Epidermal melanocyte (primary cell): ENCODE data around the gene RASA3.
A peak's percentile ranks its signal among the peaks of the same experiment; 100 is the strongest.

Experiments
- DNase-seq: peaks from one replicate; pipeline ENCODE4 v3.0.0; 2011; ENCODE audit warnings: low spot score; ENCODE audit not compliant: insufficient read length

Gene RASA3

DNA sequence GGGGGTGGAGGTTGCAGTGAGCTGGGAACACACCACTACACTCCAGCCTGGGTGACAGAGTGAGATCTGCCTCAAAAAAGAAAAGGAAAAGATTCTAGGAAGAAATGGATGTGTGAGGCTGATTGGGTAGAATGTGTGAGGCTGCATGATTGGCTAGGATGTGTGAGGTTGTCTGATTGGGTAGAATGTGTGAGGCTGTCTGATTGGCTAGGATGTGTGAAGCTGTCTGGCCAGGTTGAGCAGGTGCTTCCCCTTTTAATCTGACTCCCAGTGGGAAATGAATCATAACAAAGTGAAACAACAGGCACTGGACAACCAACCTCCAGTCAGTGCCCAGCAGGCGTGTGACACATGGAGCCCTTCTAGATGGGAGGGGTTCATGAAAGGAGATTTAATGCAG, 173.2 kb downstream of the RASA3 start:
- DNase-seq = no peak

DNA sequence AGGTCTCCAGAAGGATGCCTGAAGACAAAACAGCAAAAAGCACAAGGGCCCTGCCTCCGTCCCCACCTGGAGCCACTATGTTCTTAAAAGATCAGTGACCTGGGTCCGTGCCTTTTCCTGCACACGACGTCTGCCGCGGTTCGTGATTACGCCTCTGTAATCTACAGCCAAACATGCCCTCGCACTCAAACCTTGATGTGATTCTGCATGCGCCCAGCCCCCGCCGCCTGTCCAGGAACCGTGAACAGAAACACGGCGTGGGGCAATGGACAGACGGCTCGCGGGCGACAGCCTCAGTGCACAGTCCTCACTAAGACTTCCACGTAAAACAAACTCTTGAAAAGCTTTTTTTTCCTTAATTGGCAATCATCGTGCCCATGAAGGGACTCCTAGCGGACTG, 174.1 kb downstream of the RASA3 start:
- no peak for DNase-seq

DNA sequence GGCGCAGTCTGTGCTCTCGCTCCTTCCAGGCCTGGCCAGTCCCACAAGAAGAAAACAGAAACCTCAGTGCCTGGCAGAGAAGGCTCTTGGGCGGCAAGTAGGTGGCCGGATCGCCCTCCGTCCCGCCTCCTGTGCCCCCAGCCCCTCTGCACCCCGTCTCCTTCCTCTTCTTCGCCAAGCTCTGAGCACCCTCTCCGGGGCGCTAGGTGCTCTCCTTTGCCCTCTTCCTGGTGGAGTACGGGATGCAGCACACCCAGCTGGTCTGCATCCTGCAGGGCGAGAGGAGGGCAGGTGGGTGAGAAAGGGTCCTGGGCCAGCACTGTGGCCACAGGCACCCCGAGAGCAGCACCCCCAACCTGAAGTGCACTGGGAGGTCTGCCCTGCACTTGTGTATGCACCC, 175.9 kb downstream of the RASA3 start:
- no peak for DNase-seq

- no peak for DNase-seq
These were observed 176.7 kb downstream of the RASA3 start for GRCh38 chr13:113955691-113956090.

- DNase-seq = no peak
These were observed 177.2 kb downstream of the RASA3 start for GRCh38 chr13:113955235-113955634.

DNA sequence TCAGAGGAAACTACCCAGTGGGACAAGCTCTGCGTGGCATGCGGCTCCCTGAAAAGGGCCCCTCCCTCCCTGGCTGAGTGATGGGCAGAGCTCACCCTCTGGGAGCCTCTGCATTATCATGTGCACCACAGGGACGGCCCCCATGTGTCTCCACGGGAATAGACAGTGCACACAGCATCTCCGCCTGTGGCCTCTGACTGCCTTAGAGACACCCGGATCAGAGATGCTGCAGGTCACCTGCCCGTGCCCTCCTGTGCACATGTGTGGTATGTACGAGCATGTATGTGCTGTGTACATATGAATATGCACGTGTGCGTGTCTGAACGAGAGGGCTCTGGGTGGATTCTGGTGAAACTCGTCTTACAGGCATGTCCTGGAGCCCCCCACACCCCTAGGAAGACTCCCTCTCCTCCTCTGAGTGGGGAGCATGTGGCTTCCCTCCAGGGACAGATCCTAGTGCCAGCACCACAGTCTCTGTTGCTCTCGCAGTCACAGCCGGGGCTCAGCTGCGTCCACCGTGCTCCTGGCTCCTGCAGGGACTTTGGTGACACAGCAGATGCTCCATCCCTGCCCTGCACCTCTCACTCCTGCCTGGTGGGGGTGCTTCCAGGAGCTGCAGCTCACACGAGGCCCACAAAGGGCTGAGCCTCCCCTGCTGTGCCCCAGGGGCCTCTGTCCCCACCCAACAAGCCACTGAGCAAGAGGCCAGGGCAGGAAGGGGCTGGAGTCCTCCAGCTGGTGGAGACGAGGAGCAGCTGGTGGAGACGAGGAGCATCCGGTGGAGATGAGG, 178.2 kb downstream of the RASA3 start:
- no peak for DNase-seq

DNA sequence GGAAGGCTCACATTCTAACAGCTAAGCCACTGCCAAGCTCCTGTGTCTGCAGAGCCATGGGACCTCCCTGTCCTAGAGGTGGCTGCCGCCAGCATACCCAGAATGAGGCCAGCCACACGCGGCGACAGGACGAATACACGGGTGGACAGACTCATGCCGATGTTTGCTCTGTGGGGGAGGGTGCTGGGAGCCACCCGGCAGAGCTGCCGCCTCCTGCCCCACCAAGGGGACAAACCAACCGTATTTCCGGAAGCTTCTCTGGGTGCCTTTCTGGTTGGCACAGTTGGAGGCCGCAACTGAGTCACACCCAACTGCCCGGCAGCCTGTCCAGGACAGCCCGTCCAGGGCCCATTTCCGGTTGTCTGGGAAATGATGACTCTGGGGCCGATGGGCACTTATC, 178.9 kb downstream of the RASA3 start:
- no peak for DNase-seq

DNA sequence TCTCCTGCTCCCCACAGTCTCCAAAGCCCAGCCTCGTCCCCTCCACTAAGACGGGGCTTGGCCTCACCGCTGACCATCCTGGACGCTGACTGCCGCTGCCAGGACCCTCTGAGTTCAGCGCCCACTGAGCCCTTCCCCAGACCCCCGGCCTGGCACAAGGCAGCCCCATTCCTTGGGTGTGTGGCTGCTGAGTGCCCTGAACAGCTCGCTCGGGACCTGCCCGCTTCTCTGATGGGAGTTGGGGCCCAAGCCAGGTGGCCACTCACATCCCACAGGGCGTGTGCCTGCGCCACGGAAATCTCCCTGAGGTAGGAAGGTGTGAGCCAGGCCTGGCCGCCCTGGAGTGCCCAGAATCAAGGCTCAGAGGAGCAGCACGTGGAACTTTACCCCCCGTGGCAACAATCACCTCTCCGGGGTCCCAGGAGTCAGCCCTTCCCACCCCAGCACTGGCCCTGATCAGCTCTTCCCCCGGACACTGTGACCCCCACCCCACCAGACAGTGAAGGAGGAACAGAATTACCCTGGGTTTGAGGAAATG, 179.4 kb downstream of the RASA3 start:
- DNase-seq = no peak

DNA sequence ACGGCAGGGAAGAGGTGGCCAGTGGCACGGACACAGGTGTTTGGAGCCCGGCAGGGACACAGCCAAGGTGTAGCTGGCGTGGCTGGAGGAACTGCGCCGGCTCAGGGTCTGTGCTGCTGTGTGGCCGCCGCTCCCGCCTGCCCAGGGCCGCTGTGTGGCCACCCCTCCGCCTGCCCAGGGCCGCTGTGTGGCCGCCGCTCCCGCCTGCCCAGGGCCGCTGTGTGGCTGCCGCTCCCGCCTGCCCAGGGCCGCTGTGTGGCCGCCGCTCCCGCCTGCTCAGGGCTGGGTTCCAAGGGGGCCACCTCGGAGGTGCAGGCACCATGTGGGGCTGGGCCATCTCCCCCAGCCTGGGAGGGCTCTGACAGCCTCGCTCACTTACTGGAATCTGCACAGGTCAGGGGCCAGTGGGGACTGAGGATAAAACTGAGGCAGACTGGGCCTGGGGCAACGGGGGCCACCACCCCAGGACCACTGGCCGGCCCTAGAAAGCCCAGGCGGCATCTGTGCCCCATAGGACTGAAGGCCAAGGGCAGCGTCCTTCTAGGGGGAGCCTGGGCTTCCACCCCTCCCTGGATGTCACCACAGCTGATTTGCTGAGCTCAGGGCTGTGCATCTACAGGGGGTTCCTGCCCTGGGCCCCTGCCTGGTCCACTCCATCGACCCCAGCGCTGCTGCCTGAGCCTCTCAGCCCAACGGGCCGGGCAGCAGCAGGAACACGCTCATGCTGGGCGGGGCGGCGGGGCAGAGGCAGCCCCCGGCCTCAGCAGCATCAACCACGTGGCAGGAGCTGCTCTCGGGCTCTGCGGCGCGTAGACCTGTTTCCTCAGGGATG, 180.1 kb downstream of the RASA3 start:
- DNase-seq = no peak

GRCh38 chr13:113951246-113951999, 181.0 kb downstream of the RASA3 start:
- DNase-seq = peak; percentile 92

- DNase-seq = no peak
These were observed 181.8 kb downstream of the RASA3 start for GRCh38 chr13:113950451-113951245.

- no peak for DNase-seq
These were observed 182.9 kb downstream of the RASA3 start for GRCh38 chr13:113949546-113949945.

DNA sequence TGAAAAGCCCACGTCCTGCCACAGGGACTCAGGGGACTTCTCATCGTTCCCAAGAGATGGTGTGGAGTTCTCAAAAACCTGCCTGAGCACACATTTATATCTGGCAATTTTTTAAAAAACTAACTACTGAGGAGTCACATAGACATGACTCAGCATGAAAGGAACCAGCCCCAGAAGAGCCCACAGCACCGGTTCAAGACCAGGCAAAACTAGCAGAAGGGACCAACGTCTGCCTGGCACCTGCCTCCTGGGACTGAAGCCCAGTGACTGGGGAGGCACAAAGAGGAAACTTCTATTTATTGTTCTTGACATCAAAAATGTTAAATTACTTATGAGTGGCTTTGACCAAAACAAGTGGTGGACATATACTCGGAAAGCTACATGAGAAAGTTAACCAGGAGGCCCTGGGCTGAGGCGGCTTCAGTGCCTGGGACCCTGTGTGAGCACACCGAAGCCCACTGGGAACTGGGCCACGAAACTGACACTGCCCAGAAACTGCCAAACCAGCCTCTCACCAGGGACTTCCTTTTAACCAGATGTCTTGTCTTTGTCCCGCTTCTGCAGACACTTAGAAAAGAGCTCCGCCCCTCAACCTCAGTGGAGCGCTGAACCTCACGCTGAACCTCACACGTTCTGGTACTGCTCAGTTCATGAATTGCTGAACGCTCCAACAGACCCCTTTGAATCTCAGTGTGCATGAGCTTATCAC, 184.2 kb downstream of the RASA3 start:
- no peak for DNase-seq

GRCh38 chr13:113947311-113948033, 185.0 kb downstream of the RASA3 start:
- peak; percentile 72 for DNase-seq

- no peak for DNase-seq
These were observed 185.8 kb downstream of the RASA3 start for GRCh38 chr13:113946409-113947181.

- DNase-seq = no peak
These were observed 186.5 kb downstream of the RASA3 start for GRCh38 chr13:113945857-113946408.

- DNase-seq = no peak
These were observed 188.4 kb downstream of the RASA3 start for GRCh38 chr13:113943821-113944565.
